Dedifferentiated amniotic fluid mesenchymal stem cell (primary cell): ENCODE results near the gene CACNG5.

ENCODE experiments used
- DNase-seq: peaks from one replicate; pipeline ENCODE4 v3.0.0-alpha.2; 2016; ENCODE audit errors: extremely low spot score

Gene CACNG5, protein sequence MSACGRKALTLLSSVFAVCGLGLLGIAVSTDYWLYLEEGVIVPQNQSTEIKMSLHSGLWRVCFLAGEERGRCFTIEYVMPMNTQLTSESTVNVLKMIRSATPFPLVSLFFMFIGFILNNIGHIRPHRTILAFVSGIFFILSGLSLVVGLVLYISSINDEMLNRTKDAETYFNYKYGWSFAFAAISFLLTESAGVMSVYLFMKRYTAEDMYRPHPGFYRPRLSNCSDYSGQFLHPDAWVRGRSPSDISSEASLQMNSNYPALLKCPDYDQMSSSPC

DNA sequence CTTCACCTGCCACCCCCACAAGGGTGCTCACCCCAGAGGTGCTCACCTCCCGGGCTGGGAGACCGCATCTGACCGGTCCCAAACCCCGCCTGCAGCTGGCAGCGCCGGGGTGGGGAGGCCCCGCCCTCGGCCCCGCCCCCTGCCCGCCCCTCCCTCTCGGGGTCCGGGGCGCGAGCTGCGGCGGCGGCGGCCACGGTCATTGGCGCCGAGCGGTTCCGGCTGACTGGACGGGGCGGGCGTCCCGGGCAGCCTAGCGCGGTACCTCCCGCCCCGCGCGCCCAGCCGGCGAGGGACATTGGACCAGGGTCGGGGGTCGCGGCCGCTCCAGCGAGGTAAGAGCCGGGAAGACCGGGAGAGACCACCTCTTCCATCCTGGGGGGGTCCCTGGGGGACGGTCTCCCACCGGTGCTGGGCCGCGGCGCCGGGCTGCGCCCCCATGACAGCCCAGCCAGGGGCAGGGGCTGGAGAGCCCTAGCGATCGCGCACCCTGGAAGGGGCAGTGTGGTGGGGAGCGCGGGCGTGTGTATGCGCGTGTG lies at the start of gene CACNG5:
CACNG5 (plus strand) TSS at position 199 of the 536 bp plus-strand sequence. CDS start 42,216 bp downstream, outside the sequence.
- no peak for DNase-seq

DNA sequence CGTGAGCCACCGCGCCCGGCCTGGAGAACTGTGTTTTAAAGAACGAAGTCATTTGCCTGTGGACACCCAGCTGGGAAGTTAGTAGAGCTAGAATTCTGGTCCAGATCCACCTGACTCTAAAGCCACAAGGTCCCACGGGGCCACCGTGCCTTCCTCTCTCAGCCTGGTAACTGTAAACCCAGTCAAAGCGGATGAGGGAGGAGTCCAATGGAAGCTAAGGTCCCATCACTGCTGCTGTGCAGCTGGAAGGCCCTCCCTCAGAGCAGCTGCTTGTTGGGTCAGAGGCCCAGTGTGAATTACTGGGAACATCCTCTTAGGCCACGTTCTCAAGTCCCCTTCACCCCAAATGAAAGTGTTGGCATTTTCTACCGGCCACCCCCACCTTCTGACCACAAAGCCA lies 48.8 kb upstream of the CACNG5 start:
- no peak for DNase-seq

DNA sequence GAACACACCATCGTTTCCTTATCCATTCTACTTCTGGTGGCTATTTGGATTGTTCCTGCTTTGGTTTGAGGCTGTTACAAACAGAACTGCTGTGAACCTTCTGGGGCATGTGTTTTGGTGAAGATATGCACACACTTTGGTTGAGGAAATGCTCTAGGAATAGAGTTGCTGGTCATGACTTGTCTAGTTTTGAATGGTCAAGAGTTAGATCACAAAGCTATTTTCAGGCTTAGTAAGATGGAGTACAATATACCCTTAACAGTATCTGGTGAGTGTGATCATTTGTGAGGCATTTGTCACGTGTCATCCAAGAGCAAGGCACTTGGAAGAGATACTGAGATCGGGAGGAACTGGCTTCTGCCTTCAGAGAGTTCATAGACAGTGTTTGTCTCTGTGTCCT lies 47.0 kb upstream of the CACNG5 start:
- no peak for DNase-seq

DNA sequence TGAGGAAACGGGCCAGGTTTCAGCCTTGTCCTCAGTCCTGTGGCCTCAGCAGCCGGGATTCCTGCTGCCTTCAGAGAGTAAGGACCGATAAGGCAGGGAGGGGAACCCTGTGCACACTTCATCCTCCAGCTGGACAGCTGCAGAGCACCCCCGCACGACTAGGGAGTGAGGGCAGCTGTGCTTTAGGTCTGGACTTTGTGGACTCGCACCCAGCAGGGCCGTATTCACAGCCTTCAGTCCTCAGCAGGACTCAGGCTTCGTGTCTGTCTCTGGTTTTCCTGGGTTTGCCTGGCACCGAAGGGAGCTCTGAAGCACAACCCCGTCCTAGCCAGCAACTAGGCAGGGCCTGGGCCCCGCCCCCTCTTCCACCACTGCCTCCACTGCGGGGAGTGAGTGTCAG lies 45.8 kb upstream of the CACNG5 start:
- no peak for DNase-seq

DNA sequence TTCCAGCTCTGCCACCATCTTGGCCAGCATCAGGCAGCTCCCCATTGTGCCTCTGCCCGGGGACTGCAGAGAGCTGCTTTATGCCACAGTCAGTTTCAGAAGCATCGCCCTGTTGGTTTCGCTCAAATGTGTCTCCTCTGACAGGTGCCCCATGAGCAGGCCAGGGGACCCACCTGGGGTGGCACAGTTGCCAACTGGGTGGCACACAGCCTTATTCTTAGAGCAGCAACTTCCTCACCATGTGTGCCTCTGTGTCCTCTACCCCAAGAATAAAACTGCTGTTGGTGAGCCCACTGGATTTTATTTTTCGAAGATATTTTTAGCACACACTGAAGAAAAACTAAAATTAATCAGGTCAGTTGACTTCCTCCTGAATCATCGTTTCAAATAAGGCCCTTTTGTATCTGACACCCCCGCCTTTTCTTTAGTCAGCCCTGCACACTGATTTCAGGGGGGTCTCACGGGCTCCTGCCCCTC lies 44.9 kb upstream of the CACNG5 start:
- DNase-seq: no peak

DNA sequence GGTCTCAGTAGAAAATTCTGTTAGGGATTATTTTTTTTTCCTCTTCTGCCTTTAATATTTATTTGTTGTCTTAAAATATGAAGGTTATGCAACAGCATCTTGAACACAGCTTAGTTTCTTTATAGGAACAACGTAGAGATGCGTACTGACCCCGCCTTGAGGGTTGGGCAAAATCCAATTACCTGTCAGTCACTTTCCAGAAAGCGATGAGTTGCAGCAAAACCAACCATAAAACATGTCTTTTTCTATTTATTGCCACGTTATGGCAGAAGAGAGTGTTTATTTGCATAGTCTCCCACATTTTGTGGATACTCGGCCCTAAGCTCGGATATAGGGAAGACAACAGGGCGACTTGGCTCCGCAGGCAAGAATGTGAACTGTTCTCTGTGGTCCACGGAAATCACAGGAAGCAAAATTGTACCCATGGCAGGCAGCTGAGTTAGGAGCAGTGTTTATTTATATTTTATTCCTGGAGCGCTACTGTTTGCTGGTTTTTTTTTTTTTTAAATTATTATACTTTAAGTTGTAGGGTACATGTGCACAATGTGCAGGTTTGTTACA lies 44.3 kb upstream of the CACNG5 start:
- DNase-seq: no peak

DNA sequence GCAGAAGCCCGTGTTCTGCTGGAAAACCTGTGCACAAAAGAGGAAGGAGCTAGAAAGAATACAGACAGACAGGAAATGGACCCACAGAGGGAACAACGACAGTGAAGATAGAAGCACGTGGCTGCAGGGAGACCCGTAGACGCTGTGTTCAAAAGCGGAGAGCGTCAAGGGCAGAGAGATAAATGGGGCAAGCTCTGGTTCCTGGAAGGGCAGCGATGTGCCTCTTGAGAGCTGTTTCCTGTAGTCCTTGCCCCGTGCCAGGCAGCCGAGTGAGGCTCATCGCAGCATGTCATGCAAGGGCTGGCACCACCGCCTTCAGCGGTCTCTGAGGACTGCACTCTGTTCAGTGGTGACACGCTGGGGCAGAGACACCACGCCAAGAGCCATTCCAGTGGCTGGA lies 43.6 kb upstream of the CACNG5 start:
- DNase-seq: no peak

DNA sequence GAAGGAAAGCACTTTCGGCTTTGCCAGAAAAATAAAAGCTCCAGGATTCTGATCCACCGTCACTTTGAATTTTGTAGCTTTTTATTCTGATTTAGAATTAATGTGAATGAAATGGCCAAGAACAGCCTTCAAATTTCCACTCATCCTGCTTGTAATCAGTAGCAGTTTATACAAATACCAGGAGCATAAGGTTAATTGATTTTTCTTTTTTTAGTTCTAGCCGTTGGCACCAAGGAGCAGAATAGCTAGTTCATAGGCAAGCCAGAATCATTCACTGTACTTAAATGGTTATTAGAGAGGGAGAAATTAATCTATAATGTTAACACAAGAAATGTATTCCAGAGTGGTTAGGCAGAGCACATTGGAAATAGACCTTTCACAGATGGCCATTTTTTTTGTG lies 41.1 kb upstream of the CACNG5 start:
- DNase-seq: no peak

DNA sequence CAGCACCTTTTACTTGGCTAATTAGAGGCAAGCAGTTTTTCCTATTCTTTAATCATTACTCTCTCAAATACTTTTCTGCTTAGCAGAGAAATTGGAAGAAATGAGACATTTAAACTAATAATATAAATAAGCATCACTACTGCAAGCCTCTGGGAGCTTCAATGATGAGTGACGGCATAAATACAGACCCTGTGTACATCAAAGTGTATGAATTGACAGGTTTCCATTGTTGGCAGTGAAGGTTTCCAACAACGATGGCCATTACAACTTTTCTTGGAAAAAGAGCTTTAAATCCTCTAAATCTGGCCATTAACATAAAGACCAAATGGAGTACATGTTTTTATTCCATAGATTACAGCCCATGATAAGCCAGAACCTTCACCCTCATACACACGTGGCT lies 39.4 kb upstream of the CACNG5 start:
- no peak for DNase-seq

DNA sequence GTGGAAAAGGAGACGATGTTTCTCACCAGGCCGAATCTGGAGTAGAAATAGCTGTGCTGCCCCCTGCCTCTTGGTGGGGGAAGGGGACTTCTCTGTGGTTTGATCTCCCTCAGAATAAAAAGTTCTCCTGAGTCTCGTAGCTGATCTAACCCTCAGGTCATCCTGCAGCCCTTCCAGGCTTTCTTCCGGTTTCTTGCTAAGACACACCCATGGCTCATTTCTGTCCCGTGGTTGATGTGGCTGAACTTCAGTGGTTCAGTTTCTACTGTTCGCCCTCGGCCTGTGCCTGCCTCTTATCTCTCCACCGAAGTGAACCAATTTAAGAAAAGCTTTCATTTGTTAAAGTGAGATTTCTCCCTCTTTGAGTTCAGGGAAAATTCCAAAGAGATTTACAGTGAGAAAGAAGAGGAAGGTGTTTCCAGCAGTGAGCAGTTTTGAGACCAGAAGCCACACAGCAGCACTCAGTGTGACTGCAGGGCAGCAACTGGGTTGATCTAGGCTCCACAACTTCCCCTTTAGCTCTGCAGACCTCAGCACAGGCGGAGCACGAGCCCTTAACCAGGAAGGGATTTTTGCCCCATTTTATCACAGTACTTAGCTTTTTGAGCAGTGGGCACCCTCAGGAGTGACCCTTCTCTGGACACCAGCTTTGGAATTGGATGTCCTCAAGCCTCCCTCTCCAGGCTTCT lies 34.9 kb upstream of the CACNG5 start:
- DNase-seq: no peak

DNA sequence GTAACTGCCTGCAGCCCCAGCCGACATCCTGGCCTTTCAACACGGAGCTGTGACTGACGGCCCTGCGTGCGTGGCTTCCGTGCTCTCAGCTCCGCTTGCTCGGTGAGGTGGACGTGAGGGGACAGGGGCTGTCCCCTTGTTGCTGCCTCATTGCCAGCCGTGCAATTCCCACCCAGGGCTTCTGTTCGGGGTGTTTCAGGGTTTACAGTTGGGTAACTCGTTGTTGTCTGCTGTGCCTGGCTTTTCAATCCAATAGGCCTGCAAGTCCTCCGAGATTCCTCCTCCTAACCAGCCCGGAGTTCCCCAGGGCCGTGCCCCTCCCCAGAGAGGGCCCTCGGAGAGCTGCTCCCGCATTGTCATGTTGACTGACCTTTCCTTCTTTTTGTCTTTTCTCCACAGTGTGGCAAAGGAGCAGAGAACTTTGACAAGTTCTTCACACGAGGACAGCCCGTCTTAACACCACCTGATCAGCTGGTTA lies 31.4 kb upstream of the CACNG5 start:
- no peak for DNase-seq

DNA sequence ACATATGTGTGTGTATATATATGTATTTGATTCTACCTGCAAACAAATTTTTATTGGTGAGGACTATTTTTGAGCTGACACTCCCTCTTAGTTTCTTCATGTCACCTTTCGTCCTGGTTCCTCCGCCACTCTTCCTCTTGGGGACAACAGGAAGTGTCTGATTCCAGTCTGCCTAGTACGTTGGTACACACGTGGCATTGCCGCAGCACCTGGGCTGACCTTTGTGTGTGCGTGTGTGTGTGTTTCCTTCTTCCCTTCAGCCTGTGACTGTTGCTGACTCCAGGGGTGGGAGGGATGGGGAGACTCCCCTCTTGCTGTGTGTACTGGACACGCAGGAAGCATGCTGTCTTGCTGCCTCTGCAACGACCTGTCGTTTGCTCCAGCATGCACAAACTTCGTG lies 29.4 kb upstream of the CACNG5 start:
- DNase-seq: no peak

DNA sequence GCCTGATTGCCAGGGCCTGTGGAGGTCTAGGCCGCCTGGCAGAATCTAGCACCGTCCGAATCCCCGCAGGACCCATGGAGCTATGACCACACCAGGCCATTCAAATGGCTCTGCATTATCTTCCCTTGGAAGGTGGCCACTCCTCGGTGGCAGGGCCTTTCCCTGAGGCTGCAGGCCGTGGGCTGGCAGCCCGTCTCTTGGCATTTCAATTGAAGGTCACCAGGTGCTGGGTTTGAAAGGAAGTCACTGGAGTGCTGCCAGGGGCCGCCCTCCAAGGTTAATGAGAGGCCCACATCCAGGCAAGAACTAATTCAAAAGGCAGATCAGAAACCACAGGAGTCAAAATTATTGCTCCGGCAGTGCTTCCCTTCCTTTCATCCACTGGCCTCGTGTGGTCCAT lies 27.7 kb upstream of the CACNG5 start:
- DNase-seq: no peak

DNA sequence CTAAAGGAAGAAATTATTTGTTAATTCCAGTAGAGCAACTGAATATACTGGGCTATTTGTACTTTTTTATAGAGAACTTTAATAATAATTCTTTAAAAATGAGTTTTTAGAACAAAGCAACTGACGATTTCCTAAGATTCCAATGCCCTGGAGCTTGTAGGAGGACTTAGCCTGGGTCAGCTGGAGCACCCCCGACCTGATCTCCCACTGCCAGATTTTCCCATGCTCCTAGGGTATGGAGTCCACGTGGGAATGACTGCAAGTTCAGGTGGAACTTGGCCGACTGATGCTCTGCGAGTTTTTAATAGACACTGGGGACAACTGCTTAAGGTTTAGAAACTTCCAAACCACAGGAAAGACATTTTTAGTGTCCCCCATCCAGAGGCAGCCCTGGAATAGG lies 25.5 kb upstream of the CACNG5 start:
- no peak for DNase-seq

DNA sequence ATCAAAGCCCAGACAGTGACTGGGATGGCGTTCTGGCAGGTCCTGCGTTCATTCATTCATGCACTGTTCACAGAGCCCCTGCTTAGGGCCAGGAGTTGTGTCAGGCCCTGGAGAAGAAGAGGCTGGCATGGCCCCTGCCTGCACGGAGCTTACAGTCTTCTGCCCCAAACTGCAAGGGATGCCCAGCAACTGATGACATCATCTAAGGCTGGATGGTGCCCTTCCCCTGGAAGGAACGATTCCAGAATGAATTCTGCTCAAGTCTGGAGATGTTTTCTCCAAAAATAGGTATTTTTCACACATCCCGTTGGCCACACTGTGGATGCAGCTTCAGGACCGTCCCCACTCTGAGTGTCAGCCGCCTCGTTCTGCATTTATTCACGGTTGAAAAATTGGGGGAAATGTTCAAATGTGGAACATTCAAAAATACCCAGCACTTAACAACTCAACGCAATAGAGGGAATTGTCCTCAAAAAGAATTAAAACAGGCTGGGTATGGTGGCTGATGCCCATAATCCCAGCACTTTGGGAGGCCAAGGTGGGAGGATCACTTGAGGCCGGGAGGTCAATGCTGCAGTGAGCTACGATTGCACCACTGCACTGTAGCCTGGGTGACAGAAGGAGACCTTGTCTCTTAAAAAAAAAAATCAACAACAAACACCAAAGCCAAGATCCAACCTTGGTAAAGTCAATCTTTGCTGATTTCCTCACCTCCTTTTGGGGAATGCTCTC lies 23.8 kb upstream of the CACNG5 start:
- no peak for DNase-seq

DNA sequence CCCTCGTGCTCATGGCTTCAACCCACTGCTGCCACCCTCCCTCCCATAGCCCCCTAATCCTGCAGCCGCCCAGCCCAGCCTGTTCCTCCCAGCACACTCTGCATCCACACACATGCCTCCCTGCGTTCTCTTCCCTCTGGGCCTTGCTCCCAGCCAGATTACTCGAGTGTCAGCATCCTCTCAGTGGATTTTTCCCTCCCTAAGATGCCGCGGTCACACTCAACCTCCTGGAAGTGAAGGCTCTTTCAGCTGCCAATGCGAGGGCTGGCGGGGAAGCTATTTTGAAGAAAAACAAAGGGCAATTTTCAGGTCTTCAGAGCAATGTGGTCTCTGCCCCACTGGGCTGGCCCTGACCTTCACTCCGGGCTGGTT lies 23.2 kb upstream of the CACNG5 start:
- DNase-seq: no peak

DNA sequence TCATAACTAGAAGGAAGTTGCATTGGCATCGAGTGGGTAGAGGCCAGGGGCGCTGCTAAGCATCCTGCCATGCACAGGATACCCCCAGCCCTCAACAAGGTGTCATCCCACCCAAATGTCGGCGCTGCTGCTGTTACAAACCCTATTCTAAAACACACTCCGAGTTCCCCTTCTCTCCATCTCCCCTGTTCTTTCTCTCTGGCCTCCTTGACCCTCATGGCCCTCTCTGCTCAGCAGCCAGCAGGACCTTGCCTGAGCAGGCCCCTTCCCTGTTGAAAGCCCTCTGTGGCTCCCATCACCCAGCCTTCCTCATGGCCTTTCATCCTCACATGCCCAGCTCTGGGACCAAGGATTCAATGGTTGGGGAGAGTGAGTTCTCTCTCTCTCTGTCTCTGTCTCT lies 22.3 kb upstream of the CACNG5 start:
- no peak for DNase-seq

DNA sequence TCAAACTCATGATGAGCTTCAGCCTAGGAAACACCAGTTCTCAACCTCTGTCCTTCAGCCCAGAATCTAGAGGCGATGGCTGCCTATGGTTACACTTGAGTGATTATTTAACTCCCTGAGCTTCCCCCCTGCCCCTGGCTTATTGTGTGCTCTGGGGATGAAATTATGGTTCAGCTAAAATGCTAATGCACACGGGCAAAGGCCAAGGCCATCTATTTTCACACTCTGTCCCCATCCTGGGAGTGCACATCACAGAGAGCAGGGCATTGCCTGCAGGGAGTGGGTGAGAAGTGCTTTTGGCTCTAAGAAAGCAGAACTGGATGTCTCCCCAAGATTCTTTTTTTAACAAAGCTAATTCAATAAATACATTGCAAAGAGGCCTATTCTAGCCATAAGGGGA lies 21.6 kb upstream of the CACNG5 start:
- DNase-seq: no peak

DNA sequence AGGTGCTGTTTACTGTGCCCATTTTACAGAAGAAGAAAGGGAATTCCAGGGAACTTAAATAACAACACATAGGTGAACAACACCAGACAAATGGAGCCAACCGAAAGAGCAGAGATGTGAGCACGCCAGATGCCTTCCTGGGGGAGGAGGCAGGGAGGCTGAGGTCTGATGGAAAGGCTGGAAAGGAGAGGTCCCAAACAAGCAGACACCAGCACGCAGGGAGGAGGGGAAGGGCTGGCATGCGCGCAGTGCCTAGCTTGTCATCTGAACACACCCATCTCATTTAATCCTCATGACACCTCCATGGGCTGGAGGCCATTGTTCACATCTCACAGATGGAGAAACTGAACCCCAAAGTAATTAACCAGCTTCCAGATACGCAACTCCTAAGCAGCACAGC lies 20.9 kb upstream of the CACNG5 start:
- DNase-seq: no peak

DNA sequence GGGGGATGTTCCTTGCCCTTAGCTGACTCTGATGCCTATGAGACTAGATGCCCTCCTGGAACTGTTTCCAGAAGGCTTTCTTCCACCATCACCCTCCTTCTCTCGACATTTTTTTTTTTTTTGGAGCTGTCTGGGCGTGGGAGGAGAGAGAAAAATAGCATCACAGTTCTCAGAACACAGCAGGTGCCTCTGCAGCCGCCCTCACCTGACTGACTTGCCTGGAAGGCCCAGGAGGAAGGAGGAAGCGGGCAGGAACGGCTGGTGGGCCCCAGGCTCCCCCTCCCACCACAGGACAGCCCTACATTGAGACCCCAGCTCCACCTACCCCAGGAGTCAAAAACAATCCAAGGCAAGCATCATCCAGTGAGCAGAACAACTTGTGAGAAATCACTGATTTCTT lies 20.3 kb upstream of the CACNG5 start:
- no peak for DNase-seq

DNA sequence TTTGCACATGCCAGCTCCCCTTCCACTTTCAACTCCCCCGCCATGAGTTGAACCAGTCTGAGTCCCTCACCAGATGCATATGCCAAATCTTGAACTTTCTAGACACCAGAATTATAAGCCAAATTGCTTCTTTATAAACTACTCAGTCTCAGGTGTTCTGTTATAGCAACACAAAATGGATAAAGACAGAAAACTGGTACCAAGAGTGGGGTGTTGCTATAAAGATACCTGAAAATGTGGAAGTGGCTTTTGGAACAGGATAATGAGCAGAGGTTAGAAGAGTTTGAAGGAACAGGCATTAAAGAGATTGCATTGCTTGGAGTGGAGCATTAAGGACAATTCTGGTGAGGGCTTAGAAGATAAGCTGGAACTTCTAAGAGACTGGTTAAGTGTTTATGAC lies 17.2 kb upstream of the CACNG5 start:
- DNase-seq: no peak

DNA sequence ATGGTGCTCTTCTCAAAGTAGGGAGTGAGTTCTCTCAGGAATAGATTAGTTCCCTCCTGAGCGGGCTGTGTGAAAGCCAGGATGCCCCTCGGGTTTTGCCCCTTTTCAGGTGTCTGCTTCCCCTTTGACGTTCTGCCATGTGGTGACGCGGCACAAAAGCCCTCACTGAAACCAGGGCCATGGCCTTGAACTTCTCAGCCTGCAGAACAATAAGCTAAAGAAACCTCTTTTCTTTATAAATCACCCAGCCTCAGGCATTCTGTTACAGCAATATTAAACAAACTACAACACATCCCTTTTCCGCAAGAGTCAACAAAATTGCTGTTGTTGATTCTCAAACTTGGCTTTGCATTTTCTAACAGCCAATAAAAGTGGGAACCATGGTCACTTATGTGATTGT lies 15.5 kb upstream of the CACNG5 start:
- DNase-seq: no peak
